HG03097 (cell line): ENCODE data around the gene FTL.

Source experiments
- ATAC-seq: cut with Tn5 transposase; IDR thresholded peaks from one replicate; pipeline ENCODE4 v1.9.1; 2021; ENCODE audit not compliant: unreplicated experiment, low FRiP score

Gene FTL

DNA sequence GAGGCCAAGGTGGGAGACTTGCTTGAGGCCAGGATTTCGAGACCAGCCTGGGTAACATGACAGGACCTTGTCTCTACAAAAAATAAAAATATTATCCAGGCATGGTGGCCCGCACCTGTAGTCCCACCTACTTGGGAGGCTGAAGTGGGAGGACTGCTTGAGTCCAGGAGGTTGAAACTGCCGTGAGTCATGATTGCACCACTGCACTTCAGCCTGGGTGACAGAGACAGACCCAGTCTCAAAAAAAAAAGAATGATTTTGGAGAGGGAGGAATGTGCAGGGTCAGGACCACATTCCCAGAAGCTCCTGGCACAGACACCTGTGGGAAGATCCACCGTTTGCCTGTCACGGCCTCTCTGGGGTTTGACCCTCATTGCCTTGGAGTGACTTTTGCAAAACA is 19.7 kb upstream of the FTL start:
- ATAC-seq = no peak

DNA sequence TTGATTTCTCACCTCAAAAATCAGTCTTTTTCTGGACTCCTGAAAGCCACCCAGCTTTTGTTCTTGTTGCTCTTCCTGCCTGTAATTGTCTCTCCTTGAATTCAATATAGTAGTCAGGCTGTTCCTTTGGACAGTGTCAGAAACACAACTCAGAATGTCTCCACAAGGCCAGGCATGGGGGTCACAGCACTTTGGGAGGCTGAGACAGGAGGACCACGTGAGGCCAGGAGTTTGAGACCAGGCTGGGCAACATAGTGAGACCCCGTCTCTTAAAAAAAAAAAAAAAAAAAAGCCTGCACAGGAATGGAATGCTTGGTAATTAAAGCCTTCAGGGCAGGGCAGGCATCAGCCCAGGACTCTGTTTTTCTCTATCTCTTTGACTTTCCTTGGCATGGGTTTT is 19.3 kb upstream of the FTL start:
- no peak for ATAC-seq

DNA sequence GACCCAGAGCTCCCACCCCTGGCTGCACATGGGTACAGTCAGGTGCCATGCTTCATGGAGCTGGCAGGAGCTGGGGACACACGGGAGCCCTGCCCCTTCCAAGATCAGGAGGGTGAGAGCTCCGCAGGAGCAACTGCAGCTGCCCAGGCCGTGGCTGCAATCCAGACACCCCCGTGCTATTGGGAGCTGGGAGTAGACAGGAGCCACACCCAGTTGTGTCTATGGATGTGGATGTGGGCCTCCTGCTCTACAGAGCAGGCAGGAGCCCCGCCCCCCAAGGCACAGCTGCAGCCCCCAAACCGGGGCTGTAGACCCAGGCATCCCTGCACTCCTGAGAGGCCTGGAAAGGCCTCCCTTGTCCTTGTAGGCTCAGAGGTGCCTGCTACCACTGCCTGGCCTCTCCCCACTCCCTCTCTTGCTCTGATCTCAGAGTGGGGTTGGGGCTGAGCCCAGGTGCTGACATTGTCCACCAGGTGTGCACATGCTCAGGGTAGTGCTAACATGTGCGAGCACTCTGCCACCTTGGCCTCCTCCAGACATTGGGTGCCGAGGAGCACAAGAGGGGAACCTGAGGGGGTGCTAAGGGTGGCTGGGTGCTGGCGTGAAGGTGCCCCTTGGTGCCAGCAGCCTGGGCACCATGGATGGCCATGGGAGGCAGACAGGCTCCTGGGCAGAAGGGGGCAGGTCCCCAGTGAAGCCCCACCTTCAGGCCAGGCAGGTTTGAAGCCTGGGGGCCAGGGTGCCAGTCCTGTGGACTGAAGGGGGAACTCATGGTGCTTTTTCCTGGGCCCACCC is 18.4 kb upstream of the FTL start:
- no peak for ATAC-seq

DNA sequence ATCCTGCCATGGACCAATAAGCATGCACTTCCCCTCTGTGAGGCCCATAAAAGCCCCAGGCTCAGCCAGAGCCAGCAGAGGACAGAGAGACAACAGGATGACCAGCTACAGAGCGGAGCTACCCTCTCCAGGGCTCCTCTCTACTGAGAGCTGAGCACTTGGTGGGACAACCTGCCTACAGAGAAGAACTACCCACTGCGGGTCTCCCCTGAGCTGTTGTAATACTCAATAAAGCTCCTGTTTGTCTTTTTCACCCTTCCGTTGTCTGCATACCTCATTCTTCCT is 17.9 kb upstream of the FTL start:
- ATAC-seq = no peak

DNA sequence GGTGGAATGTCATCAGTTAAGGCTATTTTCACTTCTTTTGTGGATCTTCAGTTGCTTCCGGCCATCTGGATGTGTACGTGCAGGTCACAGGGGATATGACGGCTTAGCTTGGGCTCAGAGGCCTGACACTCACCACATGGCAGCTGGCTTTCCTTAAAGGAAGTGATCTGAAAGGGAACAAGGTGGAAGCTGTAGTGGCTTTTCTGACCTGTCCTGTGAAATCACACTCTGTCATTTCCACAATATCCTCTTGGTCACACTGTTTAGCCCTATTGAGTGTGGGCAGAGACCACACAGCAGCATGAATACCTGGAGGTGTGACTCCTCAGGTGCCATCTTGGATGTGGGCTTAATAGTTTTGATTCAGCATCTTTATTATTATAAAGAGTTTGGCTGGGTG is 14.9 kb upstream of the FTL start:
- no peak for ATAC-seq

DNA sequence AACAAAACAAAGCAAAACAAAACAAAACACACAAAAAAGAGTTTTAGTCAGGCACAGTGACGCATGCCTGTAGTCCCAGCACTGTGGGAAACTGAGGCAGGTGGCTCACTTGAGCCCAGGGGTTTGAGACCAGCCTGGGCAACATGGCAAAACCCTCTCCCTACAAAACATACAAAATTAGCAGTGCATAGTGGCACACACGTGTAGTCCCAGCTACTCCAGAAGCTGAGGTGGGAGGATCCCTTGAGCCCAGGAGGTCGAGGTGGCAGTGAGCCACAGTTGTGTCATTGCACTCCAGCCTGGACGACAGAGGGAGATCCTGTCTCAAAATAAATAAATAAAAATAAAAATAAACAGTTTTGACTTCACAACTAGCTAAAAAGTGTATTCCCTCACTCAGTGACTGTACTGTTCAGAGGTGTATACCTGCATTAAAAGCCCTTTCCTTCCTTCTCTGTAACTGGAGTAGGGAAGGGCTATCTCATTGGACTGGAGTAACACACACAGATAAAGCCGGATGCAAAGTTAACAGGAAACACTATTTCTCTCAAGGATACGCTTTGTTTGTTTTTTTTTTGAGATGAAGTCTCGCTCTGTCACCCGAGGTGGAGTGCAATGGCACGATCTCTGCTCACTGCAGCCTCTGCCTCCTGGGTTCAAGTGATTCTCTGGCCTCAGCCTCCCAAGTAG is 14.1 kb upstream of the FTL start:
- ATAC-seq = no peak

DNA sequence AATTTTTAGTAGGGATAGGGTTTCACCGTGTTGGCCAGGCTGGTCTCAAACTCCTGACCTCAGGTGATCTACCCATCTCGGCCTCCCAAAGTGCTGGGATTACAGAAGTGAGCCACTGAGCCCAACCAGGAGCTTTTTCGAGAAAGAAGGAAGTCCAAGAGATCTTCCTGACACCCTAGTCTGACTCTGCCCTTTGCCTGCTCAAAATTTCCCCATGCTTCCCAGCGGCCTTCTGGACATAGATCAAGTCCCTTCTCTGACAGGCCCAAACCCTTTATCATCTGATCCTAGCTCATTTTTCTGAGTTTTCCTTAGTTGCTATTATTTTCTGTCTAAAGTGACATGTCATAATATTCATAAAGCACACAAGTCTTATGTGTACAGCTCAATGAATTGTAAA is 12.0 kb upstream of the FTL start:
- ATAC-seq = no peak

DNA sequence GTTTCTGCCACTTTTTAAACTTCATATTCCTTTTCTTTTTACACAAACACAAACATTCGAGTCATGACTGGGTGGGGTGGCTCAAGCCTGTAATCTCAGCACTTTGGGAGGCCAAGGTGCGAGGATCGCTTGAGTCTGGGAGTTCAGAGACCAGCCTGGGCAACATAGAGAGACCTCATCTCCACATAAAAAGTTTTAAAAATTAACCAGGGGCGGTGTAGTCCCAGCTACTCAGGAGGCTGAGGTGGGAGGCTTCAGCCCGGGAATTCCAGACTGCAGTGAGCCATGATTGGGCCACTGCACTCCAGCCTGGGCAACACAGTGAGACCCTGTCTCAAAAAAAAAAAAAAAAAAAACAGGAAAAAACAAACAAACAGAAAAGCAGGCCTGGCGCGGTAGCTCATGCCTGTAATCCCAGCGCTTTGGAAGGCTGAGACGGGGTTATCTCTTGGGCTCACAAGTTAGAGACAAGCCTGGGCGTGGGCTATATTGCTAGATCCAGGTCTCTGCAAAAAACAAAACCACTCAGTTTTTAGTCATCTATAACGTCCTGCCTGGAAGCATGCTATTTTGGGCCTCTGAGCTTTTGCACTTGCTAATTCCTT is 11.0 kb upstream of the FTL start:
- ATAC-seq = no peak

DNA sequence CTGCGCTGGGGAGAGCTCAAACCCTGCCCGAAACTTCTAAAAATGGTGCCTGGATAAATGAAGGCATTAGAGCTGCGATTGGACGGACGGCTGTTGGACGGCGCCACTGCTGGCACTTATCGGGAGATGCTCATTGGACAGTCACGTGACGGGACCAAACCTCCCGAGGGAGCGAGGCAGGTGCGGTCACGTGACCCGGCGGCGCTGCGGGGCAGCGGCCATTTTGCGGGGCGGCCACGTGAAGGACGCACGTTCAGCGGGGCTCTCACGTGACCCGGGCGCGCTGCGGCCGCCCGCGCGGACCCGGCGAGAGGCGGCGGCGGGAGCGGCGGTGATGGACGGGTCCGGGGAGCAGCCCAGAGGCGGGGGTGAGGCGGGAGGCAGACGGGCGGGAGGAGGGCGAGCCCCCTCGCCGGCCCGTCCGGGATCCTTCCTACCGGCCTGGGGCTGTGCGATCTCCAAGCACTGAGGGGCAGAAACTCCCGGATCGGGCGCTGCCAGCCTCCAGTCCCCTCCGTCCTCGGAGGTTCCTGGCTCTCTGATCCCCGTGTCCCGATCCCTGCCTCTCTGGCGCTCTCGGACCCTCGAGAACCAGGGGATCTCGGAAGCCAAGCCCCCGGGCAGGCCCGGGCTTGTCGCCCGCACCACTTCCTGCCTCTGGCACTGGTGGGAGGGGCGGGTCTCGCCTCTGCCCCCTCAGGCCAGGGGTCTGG is 10.4 kb upstream of the FTL start, which contains the start of gene BAX:
TSS of gene BAX (plus strand) at position 281 of the 713 bp plus-strand sequence. CDS start at position 335, 54 bp downstream.
- ATAC-seq = peak; percentile 79

DNA sequence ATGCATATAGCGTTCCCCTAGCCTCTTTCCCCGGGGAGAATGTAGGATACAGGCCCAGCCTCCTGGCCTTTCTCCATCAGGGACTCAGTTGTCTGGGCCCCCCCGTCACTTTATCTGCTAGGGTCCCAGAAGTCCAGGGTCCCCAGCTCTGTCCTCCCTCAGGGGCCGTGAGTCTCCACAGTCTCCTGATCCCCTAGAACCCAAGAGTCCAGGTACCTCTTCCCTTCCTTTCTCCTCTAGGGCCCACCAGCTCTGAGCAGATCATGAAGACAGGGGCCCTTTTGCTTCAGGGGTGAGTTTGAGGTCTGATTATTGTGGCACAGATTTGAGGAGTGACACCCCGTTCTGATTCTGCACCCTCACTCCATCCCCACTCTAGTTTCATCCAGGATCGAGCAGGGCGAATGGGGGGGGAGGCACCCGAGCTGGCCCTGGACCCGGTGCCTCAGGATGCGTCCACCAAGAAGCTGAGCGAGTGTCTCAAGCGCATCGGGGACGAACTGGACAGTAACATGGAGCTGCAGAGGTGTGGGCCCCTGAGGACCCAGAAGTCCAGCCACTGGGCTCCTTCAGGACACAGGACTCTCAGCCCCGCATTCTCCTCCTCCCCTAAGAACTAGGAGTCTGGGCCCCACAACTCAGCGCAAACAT is 9.7 kb upstream of the FTL start:
- ATAC-seq = no peak

DNA sequence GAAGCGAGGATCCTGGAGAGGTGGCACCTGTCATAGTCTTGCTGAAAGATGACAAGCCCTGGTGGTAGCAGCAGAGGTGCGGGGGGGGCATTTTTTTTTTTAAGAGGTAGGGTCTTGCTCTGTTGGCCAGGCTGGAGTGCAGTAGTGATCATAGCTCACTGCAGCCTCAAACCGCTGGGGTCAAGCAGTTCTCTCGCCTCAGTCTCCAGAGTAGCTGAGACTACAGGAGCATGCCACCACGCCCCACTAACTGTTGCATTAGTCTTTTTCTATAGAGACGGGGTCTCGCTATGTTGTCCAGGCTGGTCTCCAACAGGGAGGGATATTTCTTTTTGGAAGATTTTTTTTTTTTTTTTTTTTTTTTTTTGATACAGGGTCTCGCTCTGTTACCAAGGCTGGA is 7.1 kb upstream of the FTL start:
- no peak for ATAC-seq

DNA sequence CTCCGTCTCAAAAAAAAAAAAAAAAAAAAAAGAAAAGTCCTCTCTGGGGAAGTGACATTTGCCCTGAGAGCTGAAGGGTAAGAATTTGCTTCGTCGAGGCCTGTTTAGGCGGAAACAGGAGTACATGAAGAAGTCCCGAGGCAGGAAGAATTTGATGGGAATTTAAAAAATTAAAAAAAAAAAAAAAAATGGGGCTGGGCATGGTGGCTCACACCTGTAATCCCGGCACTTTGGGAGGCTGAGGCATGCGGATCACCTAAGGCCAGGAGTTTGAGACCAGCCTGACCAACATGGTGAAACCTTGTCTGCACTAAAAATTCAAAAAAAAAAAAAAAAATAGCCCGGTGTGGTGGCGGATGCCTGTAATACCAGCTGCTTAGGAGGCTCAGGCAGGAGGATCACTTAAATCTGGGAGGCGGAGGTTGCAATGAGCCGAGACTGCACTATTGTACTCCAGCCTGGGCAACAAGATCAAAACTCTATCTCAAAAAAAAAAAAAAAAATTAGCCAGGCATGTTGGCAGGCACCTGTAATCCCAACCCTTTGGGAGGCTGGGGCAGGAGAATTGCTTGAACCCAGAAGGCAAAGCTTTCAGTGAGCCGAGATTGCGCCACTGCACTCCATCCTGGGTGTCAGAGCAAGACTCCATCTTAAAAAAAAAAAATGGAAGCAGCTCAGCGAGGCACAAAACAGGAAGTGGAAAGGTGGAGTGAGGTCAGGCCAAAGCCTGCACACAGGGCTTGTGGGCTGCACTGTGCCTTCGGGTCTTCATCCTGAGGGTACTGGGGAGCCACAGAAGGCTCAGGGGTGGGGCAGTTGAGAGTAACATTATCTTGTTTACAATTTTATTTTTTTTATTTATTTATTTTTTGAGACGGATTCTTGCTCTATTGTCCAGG is 5.5 kb upstream of the FTL start:
- ATAC-seq = no peak

DNA sequence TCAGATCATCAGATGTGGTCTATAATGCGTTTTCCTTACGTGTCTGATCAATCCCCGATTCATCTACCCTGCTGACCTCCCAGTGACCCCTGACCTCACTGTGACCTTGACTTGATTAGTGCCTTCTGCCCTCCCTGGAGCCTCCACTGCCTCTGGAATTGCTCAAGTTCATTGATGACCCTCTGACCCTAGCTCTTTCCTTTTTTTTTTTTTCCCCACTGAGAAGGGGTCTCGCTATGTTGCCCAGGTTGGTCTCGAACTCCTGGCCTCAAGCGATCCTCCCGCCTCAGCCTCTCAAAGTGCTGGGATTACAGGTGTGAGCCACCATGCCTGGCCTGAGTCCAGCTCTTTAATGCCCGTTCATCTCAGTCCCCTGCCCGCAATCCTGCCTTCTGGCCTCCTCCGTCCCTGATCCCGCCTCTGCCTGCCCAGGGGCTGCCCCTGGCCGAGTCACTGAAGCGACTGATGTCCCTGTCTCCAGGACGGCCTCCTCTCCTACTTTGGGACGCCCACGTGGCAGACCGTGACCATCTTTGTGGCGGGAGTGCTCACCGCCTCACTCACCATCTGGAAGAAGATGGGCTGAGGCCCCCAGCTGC is 4.0 kb upstream of the FTL start:
- no peak for ATAC-seq

DNA sequence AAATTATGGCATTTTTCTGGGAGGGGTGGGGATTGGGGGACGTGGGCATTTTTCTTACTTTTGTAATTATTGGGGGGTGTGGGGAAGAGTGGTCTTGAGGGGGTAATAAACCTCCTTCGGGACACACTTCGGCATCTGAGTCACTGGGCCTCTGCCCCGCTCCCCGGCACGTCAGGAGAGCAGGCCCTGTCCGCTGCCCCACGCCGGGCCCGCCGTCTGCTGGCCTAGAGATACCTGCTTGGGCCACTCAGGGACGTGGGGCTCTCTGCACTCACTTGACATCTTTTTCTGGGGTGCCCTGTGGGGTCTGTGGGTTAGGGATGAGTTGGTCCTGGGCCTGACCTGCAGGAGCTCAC is 3.5 kb upstream of the FTL start:
- no peak for ATAC-seq

DNA sequence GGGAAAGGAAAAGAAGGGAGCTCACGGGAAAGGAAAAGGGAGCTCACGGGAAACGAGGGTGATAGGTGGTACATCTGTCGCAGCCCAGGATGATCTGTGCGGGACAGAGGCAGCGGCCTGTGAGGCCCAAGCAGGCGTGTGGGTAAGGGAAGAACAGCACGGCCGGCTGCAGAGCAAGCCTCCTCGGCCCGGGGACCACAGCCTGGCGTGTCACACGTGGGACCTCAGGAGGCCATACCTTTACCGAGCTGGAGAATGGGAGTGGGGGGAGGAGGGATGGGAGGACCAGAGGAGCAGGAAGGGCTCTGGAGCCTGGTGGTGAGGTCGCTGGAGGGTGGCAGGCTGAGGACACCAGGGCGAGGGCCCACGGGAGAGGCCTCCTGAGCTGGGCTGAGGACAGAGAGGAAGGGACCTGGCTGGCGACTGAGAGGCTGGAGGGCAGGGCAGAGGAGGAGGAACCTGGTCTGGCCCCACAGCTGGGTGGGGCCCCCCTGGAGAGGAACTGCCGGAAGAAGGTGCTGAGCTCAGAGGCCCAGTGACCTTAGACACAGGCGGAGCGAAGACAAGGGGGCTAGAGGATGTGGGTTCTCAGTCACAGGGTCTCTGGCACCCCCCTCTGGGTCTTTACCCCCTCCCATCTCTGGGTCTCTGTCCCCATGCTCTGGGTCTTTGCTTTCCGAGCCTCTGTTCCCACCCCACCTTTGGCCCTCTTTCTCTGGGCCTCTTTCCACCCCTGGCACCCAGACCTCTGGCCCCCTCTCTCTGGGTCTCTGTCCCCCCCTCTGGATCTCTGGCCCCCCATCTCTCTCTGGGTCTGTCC is 2.9 kb upstream of the FTL start:
- no peak for ATAC-seq

DNA sequence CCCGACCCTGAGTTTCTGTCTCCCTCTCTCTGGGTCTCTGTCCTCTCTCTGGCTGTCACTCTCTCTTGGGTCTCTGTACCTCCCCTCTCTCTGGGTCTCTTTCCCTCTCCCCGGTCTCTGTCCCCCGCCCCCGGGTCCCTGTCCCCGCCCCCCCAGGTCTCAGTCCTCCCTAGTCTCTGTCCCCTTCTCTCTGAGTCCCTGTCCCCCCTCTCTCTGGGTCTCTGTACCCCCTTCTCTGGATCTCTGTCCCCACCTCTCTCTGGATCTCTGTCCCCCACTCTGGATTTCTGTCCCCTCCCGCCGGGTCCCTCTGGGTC is 2.3 kb upstream of the FTL start:
- no peak for ATAC-seq

DNA sequence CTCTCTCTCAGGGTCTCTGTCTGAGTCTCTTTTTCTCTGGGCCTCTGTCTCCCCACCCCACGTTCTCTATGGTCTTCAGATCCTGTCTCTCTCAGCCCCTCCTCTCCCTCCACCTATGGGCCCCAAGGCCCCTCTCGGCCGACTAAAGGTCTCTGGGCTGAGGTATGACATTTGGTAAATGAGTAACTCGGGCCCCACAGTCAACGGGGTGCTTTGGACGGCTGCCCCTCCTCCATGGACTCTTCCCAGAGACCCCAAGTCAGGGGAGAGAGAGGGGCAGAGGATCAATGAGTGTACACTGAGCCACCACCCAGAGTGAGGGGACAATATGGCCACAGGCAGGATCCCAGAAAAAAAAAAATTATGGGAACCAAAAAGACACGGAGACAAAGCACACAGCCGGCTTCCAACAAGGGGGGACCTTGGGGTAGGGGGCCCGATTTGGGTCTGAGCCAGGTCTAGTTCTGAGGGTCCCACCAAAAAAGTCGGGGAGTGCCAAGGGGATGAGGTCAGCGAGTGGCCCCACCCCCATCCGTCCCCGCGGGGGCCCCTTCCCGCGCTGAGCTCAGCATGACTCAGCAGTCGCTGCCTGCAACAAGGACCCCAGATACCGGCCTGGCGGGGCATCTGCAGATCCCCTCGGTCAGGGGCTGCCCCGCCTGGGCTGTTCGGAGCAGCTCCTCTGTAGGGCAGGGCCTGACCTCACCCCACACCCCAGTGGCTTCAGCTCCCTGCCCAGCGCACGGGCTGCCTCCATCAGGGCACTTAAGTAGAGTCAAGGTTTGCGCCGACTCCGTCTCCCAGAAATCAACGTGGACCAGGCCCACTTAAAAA is 1.5 kb upstream of the FTL start:
- peak; percentile 24 for ATAC-seq
